ENCODE measurements around the gene CACNA1I. TPM values are rescaled to one million over a fixed set of nuclear protein-coding genes. Genes with fewer than 3 reads are reported as not detected.

CACNA1I gene
- total and polyA plus RNA-seq, 10 donors, result 0.24 to 4.1 (median 1.1) TPM

DNA sequence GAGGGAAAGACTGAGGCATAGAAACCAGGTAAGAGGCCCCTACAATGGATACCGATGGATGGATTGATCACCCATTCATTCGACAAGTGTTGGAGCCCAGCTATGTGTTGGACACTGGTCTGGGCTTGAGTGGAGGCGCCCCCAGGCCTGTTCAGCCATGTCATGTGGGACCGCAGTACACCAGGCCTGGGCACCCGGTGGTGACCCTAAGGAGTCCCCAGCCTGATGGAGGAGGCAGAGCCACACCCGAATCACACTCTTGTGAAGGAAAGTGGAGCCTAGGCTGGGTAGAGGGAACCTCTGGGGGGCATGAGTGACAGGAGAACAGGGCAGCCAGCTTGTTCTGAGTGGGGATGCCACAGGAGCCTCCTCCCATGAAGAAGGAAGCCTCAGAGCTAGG, 10.2 kb downstream of the CACNA1I start:
- Histone ChIP-seq H3K27ac (no peak overlapping the region), H3K4me3 (no peak overlapping the region), H3K36me3 (no peaks in the 10 kb centered on the region), H3K9me3 (no peaks in the 10 kb centered on the region), H3K4me1 (peaks cover 0 to 11% (median 3%) of the 10 kb centered on the region in 6 donors), H3K27me3 (replicated peaks in 1 of 7) (peaks cover 0 to 61% (median 0%) of the 10 kb centered on the region in 7 donors)
- 84 to 96% (median 89%) methylated on average over 5 to 6 of the region's 6 CpGs for whole genome bisulfite sequencing, 5 donors
- no peak for DNase-seq
- intact Hi-C loops (cut with DNase I; ENCODE audit: low total_unique reads), result no loop called here
- TF ChIP-seq POLR2AphosphoS5 (IDR thresholded peaks at IDR 0.05) (no peak), POLR2A (IDR thresholded peaks at IDR 0.05) (no peak)
- TF ChIP-seq, protein P1, sequence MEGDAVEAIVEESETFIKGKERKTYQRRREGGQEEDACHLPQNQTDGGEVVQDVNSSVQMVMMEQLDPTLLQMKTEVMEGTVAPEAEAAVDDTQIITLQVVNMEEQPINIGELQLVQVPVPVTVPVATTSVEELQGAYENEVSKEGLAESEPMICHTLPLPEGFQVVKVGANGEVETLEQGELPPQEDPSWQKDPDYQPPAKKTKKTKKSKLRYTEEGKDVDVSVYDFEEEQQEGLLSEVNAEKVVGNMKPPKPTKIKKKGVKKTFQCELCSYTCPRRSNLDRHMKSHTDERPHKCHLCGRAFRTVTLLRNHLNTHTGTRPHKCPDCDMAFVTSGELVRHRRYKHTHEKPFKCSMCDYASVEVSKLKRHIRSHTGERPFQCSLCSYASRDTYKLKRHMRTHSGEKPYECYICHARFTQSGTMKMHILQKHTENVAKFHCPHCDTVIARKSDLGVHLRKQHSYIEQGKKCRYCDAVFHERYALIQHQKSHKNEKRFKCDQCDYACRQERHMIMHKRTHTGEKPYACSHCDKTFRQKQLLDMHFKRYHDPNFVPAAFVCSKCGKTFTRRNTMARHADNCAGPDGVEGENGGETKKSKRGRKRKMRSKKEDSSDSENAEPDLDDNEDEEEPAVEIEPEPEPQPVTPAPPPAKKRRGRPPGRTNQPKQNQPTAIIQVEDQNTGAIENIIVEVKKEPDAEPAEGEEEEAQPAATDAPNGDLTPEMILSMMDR (IDR thresholded peaks at IDR 0.05 in 8 of 11, conservative IDR thresholded peaks at IDR 0.05 in 3 of 11), result no peak

DNA sequence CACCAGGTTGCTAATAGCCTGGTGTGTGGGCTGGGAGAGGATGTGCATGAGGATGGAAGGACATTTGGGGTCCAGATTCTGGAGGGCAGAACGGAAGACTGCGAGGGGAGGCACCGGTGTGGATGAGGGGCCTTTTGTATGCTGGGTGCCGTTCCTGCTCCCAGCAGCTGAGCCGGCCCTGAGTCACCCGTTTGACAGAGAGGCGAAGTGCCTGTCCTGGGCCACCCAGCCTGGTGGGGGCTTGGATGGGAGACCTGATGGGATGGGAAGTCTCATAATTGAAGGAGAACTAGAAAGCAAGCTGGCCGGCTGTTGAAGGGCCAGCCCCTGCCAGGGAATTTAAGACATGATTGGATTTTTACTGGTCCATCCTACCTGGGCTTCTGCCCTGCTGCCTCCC, 10.8 kb downstream of the CACNA1I start:
- 81 to 95% (median 87%) methylated on average over 8 of the region's 8 CpGs for WGBS, 5 donors
- peaks cover 0 to 8% (median 3%) of the 10 kb centered on the region in 6 donors for H3K4me1 ChIP-seq
- H3K36me3 ChIP-seq, result no peaks in the 10 kb centered on the region
- no peak overlapping the region for H3K27ac ChIP-seq
- DNase-seq, result no peak
- intact Hi-C loops (cut with DNase I; ENCODE audit: low total_unique reads), result no loop called here
- H3K4me3 ChIP-seq, result no peak overlapping the region
- H3K27me3 ChIP-seq (replicated peaks in 1 of 7), result peaks cover 0 to 60% (median 0%) of the 10 kb centered on the region in 7 donors
- H3K9me3 ChIP-seq, result no peaks in the 10 kb centered on the region
- TF ChIP-seq POLR2AphosphoS5 (IDR thresholded peaks at IDR 0.05) (no peak), POLR2A (IDR thresholded peaks at IDR 0.05) (no peak)
- TF ChIP-seq, protein P1 (IDR thresholded peaks at IDR 0.05 in 8 of 11, conservative IDR thresholded peaks at IDR 0.05 in 3 of 11), result no peak

DNA sequence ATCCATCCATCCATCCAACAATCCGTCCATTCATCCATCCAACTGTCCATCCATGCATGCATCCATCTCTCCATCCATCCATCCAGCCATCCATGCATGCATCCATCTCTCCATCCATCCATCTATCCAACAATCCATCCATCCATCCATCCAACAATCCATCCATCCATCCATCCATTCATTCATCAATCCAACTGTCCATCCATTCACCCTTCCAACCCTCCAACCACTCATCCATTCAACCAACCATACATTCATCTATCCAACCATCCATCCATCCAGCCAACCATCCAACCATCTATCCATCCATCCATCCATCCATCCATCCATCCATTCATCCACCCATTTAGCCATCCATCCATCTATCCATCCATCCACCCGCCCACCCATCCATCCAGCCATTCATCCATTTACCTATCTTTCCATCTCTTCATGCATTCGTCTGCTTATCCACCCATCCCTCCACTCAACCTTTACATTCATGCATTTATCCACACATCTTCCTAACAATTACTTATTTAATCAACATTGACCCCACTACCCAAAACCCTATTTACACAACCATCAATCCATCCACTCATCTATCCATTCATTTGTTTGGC, 12.6 kb downstream of the CACNA1I start:
- Histone ChIP-seq H3K27me3 (replicated peaks in 1 of 7) (peaks cover 0 to 41% (median 0%) of the 10 kb centered on the region in 7 donors), H3K9me3 (no peaks in the 10 kb centered on the region), H3K4me3 (no peak overlapping the region), H3K4me1 (no peaks in the 10 kb centered on the region), H3K36me3 (no peaks in the 10 kb centered on the region), H3K27ac (no peak overlapping the region)
- intact Hi-C loops (cut with DNase I; ENCODE audit: low total_unique reads), result no loop called here
- WGBS, 5 donors, result 50 to 61% (median 51%) methylated on average over 3 of the region's 3 CpGs
- no peak for DNase-seq
- TF ChIP-seq, protein P1 (IDR thresholded peaks at IDR 0.05 in 8 of 11, conservative IDR thresholded peaks at IDR 0.05 in 3 of 11), result no peak
- TF ChIP-seq POLR2A (IDR thresholded peaks at IDR 0.05), result no peak
- TF ChIP-seq POLR2AphosphoS5 (IDR thresholded peaks at IDR 0.05), result no peak

DNA sequence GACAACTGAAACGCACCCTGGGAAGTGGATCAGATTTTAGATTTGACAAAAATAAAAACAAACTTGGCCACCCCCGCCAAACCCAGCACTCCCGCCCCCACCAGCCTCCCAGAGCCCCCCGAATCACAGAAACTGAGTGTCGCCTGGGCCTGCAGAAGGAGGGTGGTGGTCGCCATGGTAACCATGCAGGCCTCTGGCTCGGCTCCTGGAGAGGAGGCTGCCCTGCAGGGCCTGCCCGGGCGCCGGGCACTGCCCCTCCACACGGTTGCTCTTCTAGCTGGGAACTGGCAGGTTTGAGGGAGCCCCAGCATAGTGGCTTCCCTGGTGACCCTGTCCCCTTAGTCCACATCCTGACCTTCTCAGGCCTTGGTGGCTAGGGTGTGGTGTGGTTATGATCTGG, 19.3 kb downstream of the CACNA1I start:
- TF ChIP-seq POLR2AphosphoS5 (IDR thresholded peaks at IDR 0.05) (no peak), POLR2A (IDR thresholded peaks at IDR 0.05) (no peak)
- TF ChIP-seq, protein P1 (IDR thresholded peaks at IDR 0.05 in 8 of 11, conservative IDR thresholded peaks at IDR 0.05 in 3 of 11), result no peak
- Histone ChIP-seq H3K27ac (no peak overlapping the region), H3K9me3 (no peaks in the 10 kb centered on the region), H3K27me3 (replicated peaks in 1 of 7) (peaks cover 0 to 51% (median 0%) of the 10 kb centered on the region in 7 donors), H3K4me3 (no peak overlapping the region), H3K4me1 (no peaks in the 10 kb centered on the region), H3K36me3 (no peaks in the 10 kb centered on the region)
- intact Hi-C loops (cut with DNase I; ENCODE audit: low total_unique reads), result no loop called here
- WGBS, 5 donors, result 77 to 100% (median 85%) methylated on average over 6 to 11 of the region's 11 CpGs
- no peak for DNase-seq

All from spleen (tissue), 11 donors.